DMS114 treated with DMSO at 0.1 percent for 48 hours (cell line): ENCODE data around the gene FAM181B.
A peak's percentile ranks its signal among the peaks of the same experiment; 100 is the strongest.

Source experiments
- DNase-seq: peaks from one replicate; lab custom pipeline; 2025; ENCODE audit not compliant: unreplicated experiment; lab: John Stamatoyannopoulos, UW

FAM181B gene

GRCh38 chr11:82686211-82686610 is 47.5 kb downstream of the FAM181B start:
- DNase-seq = no peak

- no peak for DNase-seq
Observed at GRCh38 chr11:82683029-82683428, 50.6 kb downstream of the FAM181B start.

- peak; percentile 44 for DNase-seq
Observed at GRCh38 chr11:82682003-82682751, 51.5 kb downstream of the FAM181B start.

- DNase-seq = no peak
Observed at GRCh38 chr11:82680252-82680651, 53.4 kb downstream of the FAM181B start.
